ENCODE data around the gene UBE4A. TPM values are rescaled to one million over a fixed set of nuclear protein-coding genes. Genes with fewer than 3 reads are reported as not detected.

Gene UBE4A
- total and polyA plus RNA-seq, 2 donors (not counting 3 experiments of a cell fraction or from before 2014, with no cell fraction given): 13.3 to 40.2 TPM

DNA sequence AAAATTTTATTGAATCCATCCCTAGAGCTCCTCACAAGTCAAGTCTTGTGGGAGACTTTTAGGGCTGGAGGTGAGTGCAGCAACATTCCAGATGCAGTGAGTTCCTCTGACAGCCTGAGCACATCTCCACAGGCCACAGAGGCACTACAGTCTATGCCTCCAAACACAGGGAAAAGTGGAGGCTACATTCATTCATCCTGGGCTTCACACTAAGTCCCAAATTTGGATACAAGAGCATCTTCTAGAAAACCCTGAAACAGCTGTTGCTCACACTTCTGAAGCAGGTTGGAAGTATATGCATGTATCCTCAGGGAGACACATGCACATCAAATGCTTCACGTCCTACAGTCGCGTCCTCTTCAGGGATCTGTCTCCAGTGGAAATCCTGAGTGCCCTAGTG is 18.1 kb upstream of the UBE4A start:
- POLR2A ChIA-PET: no interaction called here
- Histone ChIP-seq H3K4me3 (replicated peaks in 1 of 3; ENCODE audit: insufficient read depth in 1 of 3, low read depth in 1 of 3, low read length in 3 of 3) (no peak overlapping the region), H3K9me3 (replicated peaks; ENCODE audit: control insufficient read depth, insufficient read depth, low read length) (no peaks in the 10 kb centered on the region), H3K79me2 (ENCODE audit: control insufficient read depth, insufficient read depth, low read length) (no peaks in the 10 kb centered on the region), H3K9me1 (replicated peaks; ENCODE audit: control insufficient read depth, extremely low read depth, insufficient read depth, low read length) (no peaks in the 10 kb centered on the region), H3K9ac (replicated peaks; ENCODE audit: extremely low read depth, insufficient read depth, low read length) (no peak overlapping the region), H3K27ac (ENCODE audit: insufficient read depth, low read depth, low read length) (no peak overlapping the region), H4K20me1 (replicated peaks; ENCODE audit: control insufficient read depth, extremely low read depth, insufficient read depth, low read length) (no peaks in the 10 kb centered on the region), H3K4me1 (ENCODE audit: control insufficient read depth, extremely low read depth, insufficient read depth, low read length) (no peaks in the 10 kb centered on the region), H3K36me3 (ENCODE audit: control insufficient read depth in 2 of 2, extremely low read depth in 1 of 2, insufficient read depth in 2 of 2, low read length in 2 of 2) (no peaks in the 10 kb centered on the region), H3K27me3 (ENCODE audit: control insufficient read depth in 2 of 2, insufficient read depth in 2 of 2, low read length in 2 of 2) (peaks cover 7 to 12% of the 10 kb centered on the region in 2 experiments), H3K4me2 (ENCODE audit: insufficient read depth, low read length) (no peak overlapping the region), H2AFZ (ENCODE audit: low read depth, low read length) (no peak overlapping the region)
- FAIRE-seq (no peak), DNase-seq (ENCODE audit: low read depth, low spot score) (no peak)
- dilution Hi-C loops (cut with MboI; ENCODE audit: extremely low pct_ligation_motif_present, low sequenced_read_pairs) (no loop called here), intact Hi-C loops (cut with micrococcal nuclease) (no loop called here)
- no TSS peak for BruUV-seq (replicated peaks)
- CTCF ChIA-PET: interaction anchor here (1.8 kb wide), 1 partner anchor 143 kb away, joined by 6 read pairs; no protein-coding TSS in a partner anchor
- TF ChIP-seq POLR2AphosphoS5 (IDR thresholded peaks at IDR 0.05; ENCODE audit: insufficient read depth, low read depth, low read length) (no peak), FOS (IDR thresholded peaks at IDR 0.05; ENCODE audit: borderline replicate concordance, insufficient read depth, low read length) (no peak), MYC (IDR thresholded peaks at IDR 0.05; ENCODE audit: low read depth, low read length) (no peak), POLR2A (IDR thresholded peaks at IDR 0.05; ENCODE audit: low read depth, low read length) (no peak), JUN (IDR thresholded peaks at IDR 0.05; ENCODE audit: borderline replicate concordance, insufficient read depth, insufficient read length, low read depth) (no peak), EZH2 (IDR thresholded peaks at IDR 0.05; ENCODE audit: borderline replicate concordance, low read depth, low read length, severe bottlenecking) (no peak), GATA2 (IDR thresholded peaks at IDR 0.05; ENCODE audit: insufficient read depth, insufficient read length, low read depth, low read length) (no peak)
- TF ChIP-seq, protein P1, sequence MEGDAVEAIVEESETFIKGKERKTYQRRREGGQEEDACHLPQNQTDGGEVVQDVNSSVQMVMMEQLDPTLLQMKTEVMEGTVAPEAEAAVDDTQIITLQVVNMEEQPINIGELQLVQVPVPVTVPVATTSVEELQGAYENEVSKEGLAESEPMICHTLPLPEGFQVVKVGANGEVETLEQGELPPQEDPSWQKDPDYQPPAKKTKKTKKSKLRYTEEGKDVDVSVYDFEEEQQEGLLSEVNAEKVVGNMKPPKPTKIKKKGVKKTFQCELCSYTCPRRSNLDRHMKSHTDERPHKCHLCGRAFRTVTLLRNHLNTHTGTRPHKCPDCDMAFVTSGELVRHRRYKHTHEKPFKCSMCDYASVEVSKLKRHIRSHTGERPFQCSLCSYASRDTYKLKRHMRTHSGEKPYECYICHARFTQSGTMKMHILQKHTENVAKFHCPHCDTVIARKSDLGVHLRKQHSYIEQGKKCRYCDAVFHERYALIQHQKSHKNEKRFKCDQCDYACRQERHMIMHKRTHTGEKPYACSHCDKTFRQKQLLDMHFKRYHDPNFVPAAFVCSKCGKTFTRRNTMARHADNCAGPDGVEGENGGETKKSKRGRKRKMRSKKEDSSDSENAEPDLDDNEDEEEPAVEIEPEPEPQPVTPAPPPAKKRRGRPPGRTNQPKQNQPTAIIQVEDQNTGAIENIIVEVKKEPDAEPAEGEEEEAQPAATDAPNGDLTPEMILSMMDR (IDR thresholded peaks at IDR 0.05; ENCODE audit: extremely low read depth in 1 of 2, insufficient read depth in 1 of 2, low read depth in 1 of 2, low read length in 2 of 2): no peak
- TF ChIP-seq, protein P2, sequence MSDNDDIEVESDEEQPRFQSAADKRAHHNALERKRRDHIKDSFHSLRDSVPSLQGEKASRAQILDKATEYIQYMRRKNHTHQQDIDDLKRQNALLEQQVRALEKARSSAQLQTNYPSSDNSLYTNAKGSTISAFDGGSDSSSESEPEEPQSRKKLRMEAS (IDR thresholded peaks at IDR 0.05; ENCODE audit: insufficient read depth, insufficient read length): no peak

All from endothelial cell of umbilical vein (primary cell).